H7 (cell line): ENCODE data around the gene TDRD1. TPM values are rescaled to one million over a fixed set of nuclear protein-coding genes. Genes with fewer than 3 reads are reported as not detected.
A peak's percentile ranks its signal among the peaks of the same experiment; 100 is the strongest.

Experiments
- DNase-seq: peaks from one replicate; pipeline ENCODE4 v3.0.0; 2012
- H3K27me3 ChIP-seq: 2 replicates; pipeline ENCODE4 v1.6.0; 2011; ENCODE audit warnings: mild to moderate bottlenecking, low read length; ENCODE audit not compliant: control insufficient read depth, insufficient read depth
- H3K36me3 ChIP-seq: replicated peaks from 2 replicates; pipeline ENCODE4 v1.5.1; 2011; ENCODE audit warnings: low read length; ENCODE audit not compliant: control insufficient read depth, insufficient read depth
- H3K4me3 ChIP-seq: 2 replicates; pipeline ENCODE4 v1.5.1; 2011; ENCODE audit warnings: low read depth, mild to moderate bottlenecking, control low read depth, low read length, moderate library complexity; ENCODE audit not compliant: insufficient read depth
- total RNA-seq: library from RNA; depleted of rRNA; stranded (reverse); fragments of >200 nt; shearing (Covaris generic); gene quantifications from 2 replicates; pipeline ENCODE4 v1.2.3, GENCODE V29; 2014; rRNA removed

Gene TDRD1
- total RNA-seq, 1 experiment from 2014 or later, result 0.14 TPM

DNA sequence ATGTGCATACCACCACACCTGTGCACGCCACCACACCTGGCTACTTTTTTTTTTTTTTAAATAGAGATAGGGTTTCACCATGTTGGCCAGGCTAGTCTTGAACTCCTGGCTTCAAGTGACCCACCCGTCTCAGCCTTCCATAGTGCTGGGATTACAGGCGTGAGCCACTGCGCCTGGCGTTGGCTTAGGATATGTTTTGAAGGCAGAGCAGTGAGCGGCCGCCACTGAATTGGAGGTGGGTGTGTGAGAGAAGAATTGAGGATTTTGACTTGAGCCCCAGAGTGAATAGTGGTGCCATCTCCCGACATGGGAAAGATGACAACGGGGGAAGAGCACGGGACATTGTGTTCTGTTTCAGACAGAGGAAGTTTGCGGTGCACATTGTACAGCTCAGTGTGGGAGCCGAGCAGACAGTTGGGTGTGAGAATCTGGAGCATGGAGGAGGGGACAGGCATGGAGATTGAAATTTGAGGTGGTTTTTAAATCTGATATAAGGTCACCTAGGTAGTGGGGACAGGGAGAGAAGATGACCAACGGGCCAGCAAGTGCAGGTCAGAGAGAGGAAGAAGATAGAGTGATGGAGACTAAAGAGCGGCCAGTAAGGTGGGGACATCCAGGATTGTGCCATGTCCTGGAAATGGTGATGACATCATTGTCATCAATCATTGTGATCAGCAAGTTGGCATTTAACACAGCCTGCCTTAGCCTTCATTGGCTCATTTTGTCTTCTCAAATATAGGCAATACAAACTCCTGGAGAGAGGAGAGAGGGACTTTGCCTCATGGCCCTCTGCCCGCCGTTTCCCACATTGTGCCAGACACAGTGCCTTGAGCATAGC is 95.7 kb downstream of the TDRD1 start:
- Histone ChIP-seq H3K4me3 (no peak overlapping the region), H3K36me3 (no peaks in the 10 kb centered on the region), H3K27me3 (no peaks in the 10 kb centered on the region)
- DNase-seq, result no peak

DNA sequence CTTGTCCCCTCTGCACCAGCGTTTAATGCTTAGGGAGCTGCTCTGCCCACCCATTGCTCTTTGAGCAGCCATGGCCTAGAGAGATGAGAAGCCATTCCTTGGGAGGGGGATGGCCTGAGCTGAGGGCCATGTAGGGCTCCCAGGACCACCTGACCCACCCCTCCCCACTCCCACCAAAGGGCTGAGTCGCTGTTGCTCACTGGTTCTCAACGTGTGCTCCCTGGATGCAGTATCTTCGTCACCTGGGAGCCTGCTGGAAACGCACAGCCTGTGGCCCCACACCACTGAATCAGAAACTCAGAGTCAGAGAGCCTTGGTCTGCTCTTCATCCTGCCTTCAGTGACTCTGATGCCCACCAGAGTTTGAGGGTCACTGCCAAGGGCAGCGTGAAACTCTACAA is 96.9 kb downstream of the TDRD1 start:
- no peak overlapping the region for H3K4me3 ChIP-seq
- H3K27me3 ChIP-seq, result no peaks in the 10 kb centered on the region
- DNase-seq, result no peak
- no peaks in the 10 kb centered on the region for H3K36me3 ChIP-seq

DNA sequence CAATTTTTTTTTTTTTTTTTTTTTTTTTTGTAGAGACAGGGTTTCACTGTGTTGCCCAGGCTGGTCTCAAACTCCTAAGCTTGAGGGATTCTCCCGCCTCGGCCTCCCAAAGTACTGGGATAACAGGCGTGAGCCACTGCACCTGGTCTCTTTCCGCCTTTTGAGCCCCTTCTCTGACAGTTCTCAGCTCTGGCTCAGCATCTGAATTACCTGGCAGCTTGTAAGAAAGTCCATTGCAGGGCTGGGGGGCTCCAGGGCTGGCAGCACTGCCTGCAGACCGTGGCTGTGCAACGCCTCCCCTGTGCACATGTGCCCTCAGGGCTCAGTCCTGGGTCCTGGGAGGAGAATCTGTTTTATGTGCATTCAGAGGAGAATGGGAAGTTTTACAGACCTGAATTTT is 97.5 kb downstream of the TDRD1 start:
- no peak for DNase-seq
- no peaks in the 10 kb centered on the region for H3K27me3 ChIP-seq
- H3K4me3 ChIP-seq, result no peak overlapping the region
- H3K36me3 ChIP-seq, result no peaks in the 10 kb centered on the region

- H3K4me3 ChIP-seq, result no peak overlapping the region
- no peak for DNase-seq
- no peaks in the 10 kb centered on the region for H3K36me3 ChIP-seq
- H3K27me3 ChIP-seq, result no peaks in the 10 kb centered on the region
Measured at GRCh38 chr10:114278140-114278883, 99.2 kb downstream of the TDRD1 start.

DNA sequence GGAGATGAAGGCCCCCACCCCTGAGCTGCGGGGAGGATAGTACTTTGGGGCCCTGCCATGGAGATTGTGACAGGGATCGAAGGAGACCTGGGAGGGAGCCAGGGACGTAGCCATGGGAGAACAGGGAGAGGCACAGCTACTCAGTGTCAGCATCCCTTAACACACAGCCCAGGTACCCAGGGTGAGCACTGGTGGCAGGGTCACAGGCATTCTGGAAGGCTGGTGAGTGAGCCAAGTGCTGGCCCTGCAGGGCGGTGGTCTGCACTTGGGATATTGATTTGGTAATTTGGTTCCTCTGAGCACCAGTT is 99.7 kb downstream of the TDRD1 start:
- no peak for DNase-seq
- no peaks in the 10 kb centered on the region for H3K27me3 ChIP-seq

GRCh38 chr10:114279289-114279688 is 100.1 kb downstream of the TDRD1 start:
- H3K4me3 ChIP-seq, result no peak overlapping the region
- H3K27me3 ChIP-seq, result no peaks in the 10 kb centered on the region
- no peak for DNase-seq
- no peaks in the 10 kb centered on the region for H3K36me3 ChIP-seq

More for the DNA sequence above, 99.7 kb downstream of the TDRD1 start:
- H3K4me3 ChIP-seq, result no peak overlapping the region
- no peaks in the 10 kb centered on the region for H3K36me3 ChIP-seq

GRCh38 chr10:114279901-114280644 is 100.9 kb downstream of the TDRD1 start:
- no peaks in the 10 kb centered on the region for H3K27me3 ChIP-seq
- no peak for DNase-seq
- H3K36me3 ChIP-seq, result no peaks in the 10 kb centered on the region
- H3K4me3 ChIP-seq, result no peak overlapping the region

DNA sequence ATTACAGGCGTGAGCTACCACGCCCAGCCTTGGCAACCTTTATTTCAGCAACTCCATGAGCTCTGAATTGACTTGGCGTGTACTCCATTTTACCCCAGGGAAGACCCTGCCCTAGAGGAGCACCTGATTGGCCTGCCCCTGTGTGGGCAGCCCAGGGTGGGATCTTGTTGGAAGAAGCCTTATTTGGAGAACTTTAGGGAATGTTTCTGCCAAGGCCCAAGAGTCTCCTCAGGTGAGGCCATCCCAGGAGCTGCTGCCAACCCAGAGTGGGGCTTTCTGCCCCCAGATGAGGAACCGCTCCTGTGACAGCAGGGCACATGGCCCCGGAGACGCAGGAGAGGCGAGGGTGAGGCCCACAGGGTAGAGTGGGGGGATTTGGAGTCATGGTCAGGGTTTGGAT is 101.9 kb downstream of the TDRD1 start:
- H3K27me3 ChIP-seq, result no peaks in the 10 kb centered on the region
- H3K36me3 ChIP-seq, result no peaks in the 10 kb centered on the region
- DNase-seq, result no peak
- no peak overlapping the region for H3K4me3 ChIP-seq

GRCh38 chr10:114281461-114281860 is 102.3 kb downstream of the TDRD1 start:
- no peaks in the 10 kb centered on the region for H3K36me3 ChIP-seq
- peak; percentile 66 for DNase-seq
- H3K4me3 ChIP-seq, result no peak overlapping the region
- no peaks in the 10 kb centered on the region for H3K27me3 ChIP-seq

Other genes starting within 250 kb of the TDRD1 start
- gene ADRB1, start 135.5 kb upstream of the TDRD1 start, total RNA-seq, result 0.24 TPM in 1 of 2 replicates, not detected in the other
- 5.9 and 15.6 TPM in 2 replicates for gene CCDC186, start 5.2 kb upstream of the TDRD1 start, total RNA-seq
- gene VWA2, start 59.9 kb downstream of the TDRD1 start, total RNA-seq, result 0.21 and 0.44 TPM in 2 replicates
- gene AFAP1L2, start 225.1 kb downstream of the TDRD1 start, total RNA-seq, result 2.0 and 2.1 TPM in 2 replicates